Measurements from ENCODE around the gene TXLNA.

TXLNA gene

DNA sequence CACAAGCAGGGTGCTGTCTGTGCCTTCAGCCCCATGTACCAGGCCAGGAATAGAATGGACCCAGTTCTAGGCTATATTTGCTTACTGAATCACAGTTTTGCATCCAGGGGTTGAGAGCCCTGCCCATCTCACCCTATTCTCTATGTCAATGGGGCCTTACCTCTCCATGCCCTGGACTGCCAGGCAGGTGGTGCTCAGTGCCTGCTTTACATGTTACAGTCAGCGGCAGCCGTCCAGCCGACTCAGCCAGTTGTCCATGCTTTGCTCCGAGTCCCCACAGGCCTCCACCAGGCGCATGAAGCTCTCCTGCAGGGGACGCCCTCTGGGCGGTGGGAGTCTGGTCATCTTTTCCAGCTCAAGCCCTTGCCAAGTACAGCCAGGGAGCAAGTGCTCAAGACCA, 55.3 kb downstream of the TXLNA start:
- Histone ChIP-seq H3K27ac (ENCODE audit: low read depth, low read length) (no peak overlapping the region), H3K4me1 (ENCODE audit: control insufficient read depth, insufficient read depth, low read length) (peaks cover 7% of the 10 kb centered on the region; the same call in 1 of the 2 replicates), H3K4me3 (ENCODE audit: low read depth, low read length) (no peak overlapping the region), H3K9ac (ENCODE audit: low read length) (no peak overlapping the region), H3K27me3 (ENCODE audit: control insufficient read depth, insufficient read depth, low read length) (no peaks in the 10 kb centered on the region), H3K9me3 (ENCODE audit: control insufficient read depth, insufficient read depth, low read depth, low read length) (no peaks in the 10 kb centered on the region), H3K36me3 (ENCODE audit: control insufficient read depth, insufficient read depth, low read length) (peaks cover 46% of the 10 kb centered on the region)

- peak overlapping the region; percentile 87 for H3K4me3 ChIP-seq (ENCODE audit: low read depth, low read length)
- peaks cover 14% of the 10 kb centered on the region for H3K4me1 ChIP-seq (ENCODE audit: control insufficient read depth, insufficient read depth, low read length)
- peaks cover 10% of the 10 kb centered on the region for H3K36me3 ChIP-seq (ENCODE audit: control insufficient read depth, insufficient read depth, low read length)
- H3K9me3 ChIP-seq (ENCODE audit: control insufficient read depth, insufficient read depth, low read depth, low read length) = no peaks in the 10 kb centered on the region
- peak overlapping the region; percentile 68 for H3K9ac ChIP-seq (ENCODE audit: low read length)
- H3K27me3 ChIP-seq (ENCODE audit: control insufficient read depth, insufficient read depth, low read length) = no peaks in the 10 kb centered on the region
- no peak overlapping the region for H3K27ac ChIP-seq (ENCODE audit: low read depth, low read length)
Measured at GRCh38 chr1:32239337-32239736, 59.9 kb downstream of the TXLNA start.

- Histone ChIP-seq H3K4me1 (ENCODE audit: control insufficient read depth, insufficient read depth, low read length) (peaks cover 14% of the 10 kb centered on the region), H3K9ac (ENCODE audit: low read length) (peak overlapping the region; percentile 68), H3K36me3 (ENCODE audit: control insufficient read depth, insufficient read depth, low read length) (peaks cover 6% of the 10 kb centered on the region), H3K4me3 (ENCODE audit: low read depth, low read length) (peak overlapping the region; percentile 87), H3K27ac (ENCODE audit: low read depth, low read length) (no peak overlapping the region), H3K9me3 (ENCODE audit: control insufficient read depth, insufficient read depth, low read depth, low read length) (no peaks in the 10 kb centered on the region), H3K27me3 (ENCODE audit: control insufficient read depth, insufficient read depth, low read length) (no peaks in the 10 kb centered on the region)
Measured at GRCh38 chr1:32239790-32240139, 60.3 kb downstream of the TXLNA start.

DNA sequence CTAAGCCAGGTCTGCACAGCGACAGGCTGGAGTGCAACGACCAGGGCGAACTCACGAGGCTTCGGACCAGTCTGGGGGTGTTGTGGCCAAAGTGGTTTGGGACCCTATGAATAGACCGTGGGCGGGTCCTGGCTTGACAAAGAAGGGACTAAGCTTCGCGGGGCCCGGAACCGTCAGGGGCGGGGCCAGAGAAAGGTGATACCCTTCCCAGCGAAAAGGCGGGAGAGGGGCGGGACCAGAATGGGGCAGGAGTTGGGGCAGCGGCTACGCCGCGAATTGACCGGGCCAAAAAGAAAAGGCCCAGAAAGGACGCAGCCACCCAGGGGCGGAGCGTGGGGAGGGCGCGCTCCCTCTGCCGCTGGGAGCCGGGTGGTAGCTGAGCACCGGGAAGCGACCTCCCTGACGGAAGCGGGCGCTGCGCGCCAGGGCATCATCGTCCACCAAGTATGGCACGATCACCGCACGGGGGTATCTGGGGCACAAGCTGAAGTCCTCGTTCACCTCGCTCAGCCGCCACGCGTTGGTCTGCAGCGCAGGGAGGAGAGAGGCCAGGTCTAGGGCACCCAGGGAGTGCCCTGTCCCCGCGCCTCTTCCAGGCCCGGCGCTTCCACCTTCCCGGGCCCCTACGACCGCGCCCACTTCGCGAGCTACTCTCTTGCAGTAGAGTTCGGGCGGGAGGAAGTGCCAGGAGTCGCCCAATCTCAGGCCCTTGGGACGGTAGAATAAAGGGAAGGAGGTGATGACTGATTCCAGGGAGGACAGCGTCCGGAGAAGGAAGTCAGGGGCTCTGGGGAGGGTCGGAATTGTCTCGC, 60.9 kb downstream of the TXLNA start:
- Histone ChIP-seq H3K4me1 (ENCODE audit: control insufficient read depth, insufficient read depth, low read length) (peaks cover 14% of the 10 kb centered on the region), H3K9ac (ENCODE audit: low read length) (peak overlapping the region; percentile 82), H3K4me3 (ENCODE audit: low read depth, low read length) (peak overlapping the region; percentile 87), H3K9me3 (ENCODE audit: control insufficient read depth, insufficient read depth, low read depth, low read length) (no peaks in the 10 kb centered on the region), H3K36me3 (ENCODE audit: control insufficient read depth, insufficient read depth, low read length) (peaks cover 4% of the 10 kb centered on the region), H3K27ac (ENCODE audit: low read depth, low read length) (peak overlapping the region; percentile 36; the same call in 1 of the 2 replicates), H3K27me3 (ENCODE audit: control insufficient read depth, insufficient read depth, low read length) (no peaks in the 10 kb centered on the region)

DNA sequence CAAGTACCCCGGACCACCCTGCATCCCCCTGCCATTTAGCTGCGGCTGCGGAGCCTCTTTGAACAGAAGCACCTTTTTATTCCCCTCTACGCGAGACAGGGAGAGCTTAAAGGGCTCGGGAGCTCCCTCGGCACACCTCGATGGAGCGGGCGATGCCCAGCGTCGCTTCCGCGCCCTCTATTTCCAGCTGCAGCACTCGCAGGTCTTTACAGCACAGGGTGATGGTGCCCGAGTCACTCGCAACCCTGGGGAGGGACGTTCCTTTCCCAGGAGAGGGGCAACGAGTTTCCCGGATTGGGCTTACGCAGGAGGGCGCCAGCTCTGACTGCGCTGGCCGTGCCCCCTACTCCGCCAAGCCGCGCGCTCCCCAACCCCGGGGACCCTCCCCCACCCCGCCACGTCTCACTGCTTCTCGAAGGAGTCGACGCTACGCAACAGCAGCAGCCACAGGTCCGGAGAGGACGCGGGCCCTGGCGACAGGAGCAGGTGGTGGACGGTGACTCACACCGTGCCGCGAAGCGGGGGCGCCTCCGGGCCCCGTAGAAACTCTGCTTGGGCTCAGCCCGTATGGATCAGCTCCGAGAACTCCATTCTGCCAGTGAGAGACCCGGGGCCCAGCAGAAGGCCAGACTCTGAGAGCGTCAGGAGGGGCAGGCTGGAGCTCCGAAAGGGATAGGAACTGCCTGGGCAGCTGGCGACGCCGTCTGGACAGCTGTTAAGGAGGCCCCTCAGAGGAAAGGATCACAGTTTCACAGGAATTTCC, 61.7 kb downstream of the TXLNA start:
- peak overlapping the region; percentile 36; the same call in 1 of the 2 replicates for H3K27ac ChIP-seq (ENCODE audit: low read depth, low read length)
- H3K9me3 ChIP-seq (ENCODE audit: control insufficient read depth, insufficient read depth, low read depth, low read length) = no peaks in the 10 kb centered on the region
- peaks cover 2% of the 10 kb centered on the region for H3K36me3 ChIP-seq (ENCODE audit: control insufficient read depth, insufficient read depth, low read length)
- peak overlapping the region; percentile 87 for H3K4me3 ChIP-seq (ENCODE audit: low read depth, low read length)
- peak overlapping the region; percentile 82 for H3K9ac ChIP-seq (ENCODE audit: low read length)
- no peaks in the 10 kb centered on the region for H3K27me3 ChIP-seq (ENCODE audit: control insufficient read depth, insufficient read depth, low read length)
- H3K4me1 ChIP-seq (ENCODE audit: control insufficient read depth, insufficient read depth, low read length) = peaks cover 14% of the 10 kb centered on the region

DNA sequence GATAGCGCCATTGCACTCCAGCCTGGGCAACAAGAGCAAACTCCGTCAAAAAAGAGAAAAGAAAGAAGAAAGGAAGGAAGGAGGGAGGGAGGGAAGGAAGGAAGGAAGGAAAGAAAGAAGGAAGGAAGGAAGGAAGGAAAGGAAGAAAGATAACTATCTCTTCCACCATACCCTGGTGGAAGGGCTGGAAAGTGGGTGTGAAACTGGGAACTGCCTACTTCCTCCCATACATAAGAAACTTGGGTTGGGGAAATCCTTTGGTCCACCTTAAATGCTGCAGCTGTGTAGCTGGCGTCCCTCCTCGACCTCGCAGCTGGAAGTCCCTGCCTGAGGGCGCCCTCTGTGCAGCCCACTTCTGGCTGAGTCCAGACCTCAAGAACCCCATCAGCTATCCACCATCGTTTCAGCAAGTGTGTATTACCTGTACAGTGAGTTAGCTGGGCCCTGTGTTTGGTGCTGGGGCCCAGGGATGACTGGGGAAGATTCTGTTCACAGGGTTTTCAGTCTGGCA, 62.9 kb downstream of the TXLNA start:
- peaks cover 14% of the 10 kb centered on the region for H3K4me1 ChIP-seq (ENCODE audit: control insufficient read depth, insufficient read depth, low read length)
- H3K9me3 ChIP-seq (ENCODE audit: control insufficient read depth, insufficient read depth, low read depth, low read length) = no peaks in the 10 kb centered on the region
- peak overlapping the region; percentile 19; the same call in 1 of the 2 replicates for H3K4me3 ChIP-seq (ENCODE audit: low read depth, low read length)
- H3K36me3 ChIP-seq (ENCODE audit: control insufficient read depth, insufficient read depth, low read length) = no peaks in the 10 kb centered on the region
- no peak overlapping the region for H3K9ac ChIP-seq (ENCODE audit: low read length)
- no peak overlapping the region for H3K27ac ChIP-seq (ENCODE audit: low read depth, low read length)
- no peaks in the 10 kb centered on the region for H3K27me3 ChIP-seq (ENCODE audit: control insufficient read depth, insufficient read depth, low read length)

DNA sequence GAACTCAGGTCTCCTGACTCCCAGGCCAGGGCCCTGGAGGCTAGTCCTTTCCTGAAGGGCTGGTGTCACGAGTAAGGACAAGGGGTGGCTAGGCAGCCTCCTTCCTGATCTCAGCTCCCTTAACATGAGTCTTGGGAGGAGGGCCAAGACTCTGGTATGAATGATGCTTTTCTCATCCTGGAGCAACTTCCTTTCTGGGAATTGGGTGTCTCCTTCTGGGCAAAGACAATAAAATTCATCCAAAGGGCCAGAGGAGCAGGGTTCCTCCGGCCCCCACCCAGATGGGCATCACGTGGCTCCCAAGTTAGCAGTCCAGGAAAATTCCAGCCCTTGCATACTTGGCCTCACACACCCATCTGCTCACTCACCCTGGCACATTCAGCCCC, 67.4 kb downstream of the TXLNA start, which contains the start of gene FAM167B:
Gene FAM167B (plus strand): TSS at position 335 of the 386 bp plus-strand sequence. CDS start 200 bp downstream, outside the sequence.
- Histone ChIP-seq H3K9ac (ENCODE audit: low read length) (no peak within 1 kb of the TSS), H3K36me3 (ENCODE audit: control insufficient read depth, insufficient read depth, low read length) (no peaks in the 10 kb centered on the region), H3K4me3 (ENCODE audit: low read depth, low read length) (no peak within 1 kb of the TSS), H3K9me3 (ENCODE audit: control insufficient read depth, insufficient read depth, low read depth, low read length) (no peaks in the 10 kb centered on the region), H3K4me1 (ENCODE audit: control insufficient read depth, insufficient read depth, low read length) (peaks cover 22% of the 10 kb centered on the region), H3K27me3 (ENCODE audit: control insufficient read depth, insufficient read depth, low read length) (no peaks in the 10 kb centered on the region), H3K27ac (ENCODE audit: low read depth, low read length) (no peak within 1 kb of the TSS)

DNA sequence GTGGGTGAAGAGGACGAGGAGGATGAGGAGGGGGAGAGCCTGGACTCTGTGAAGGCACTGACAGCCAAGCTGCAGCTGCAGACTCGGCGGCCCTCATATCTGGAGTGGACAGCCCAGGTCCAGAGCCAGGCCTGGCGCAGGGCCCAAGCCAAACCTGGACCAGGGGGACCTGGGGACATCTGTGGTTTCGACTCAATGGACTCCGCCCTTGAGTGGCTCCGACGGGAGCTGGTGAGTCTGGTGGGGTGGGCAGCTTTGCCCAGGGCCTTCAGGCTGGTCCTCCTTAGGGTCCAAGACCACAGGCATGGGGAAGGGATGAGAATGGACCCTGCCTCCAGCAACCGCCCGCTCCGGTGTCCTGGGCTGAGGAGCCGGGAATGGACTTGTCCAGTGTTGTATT, 68.0 kb downstream of the TXLNA start:
- Histone ChIP-seq H3K9me3 (ENCODE audit: control insufficient read depth, insufficient read depth, low read depth, low read length) (no peaks in the 10 kb centered on the region), H3K27me3 (ENCODE audit: control insufficient read depth, insufficient read depth, low read length) (no peaks in the 10 kb centered on the region), H3K27ac (ENCODE audit: low read depth, low read length) (no peak overlapping the region), H3K4me3 (ENCODE audit: low read depth, low read length) (no peak overlapping the region), H3K9ac (ENCODE audit: low read length) (no peak overlapping the region), H3K36me3 (ENCODE audit: control insufficient read depth, insufficient read depth, low read length) (no peaks in the 10 kb centered on the region), H3K4me1 (ENCODE audit: control insufficient read depth, insufficient read depth, low read length) (peaks cover 26% of the 10 kb centered on the region)

All from HUES6 (cell line).